Measurements from ENCODE around the gene RRAS2.

DNA sequence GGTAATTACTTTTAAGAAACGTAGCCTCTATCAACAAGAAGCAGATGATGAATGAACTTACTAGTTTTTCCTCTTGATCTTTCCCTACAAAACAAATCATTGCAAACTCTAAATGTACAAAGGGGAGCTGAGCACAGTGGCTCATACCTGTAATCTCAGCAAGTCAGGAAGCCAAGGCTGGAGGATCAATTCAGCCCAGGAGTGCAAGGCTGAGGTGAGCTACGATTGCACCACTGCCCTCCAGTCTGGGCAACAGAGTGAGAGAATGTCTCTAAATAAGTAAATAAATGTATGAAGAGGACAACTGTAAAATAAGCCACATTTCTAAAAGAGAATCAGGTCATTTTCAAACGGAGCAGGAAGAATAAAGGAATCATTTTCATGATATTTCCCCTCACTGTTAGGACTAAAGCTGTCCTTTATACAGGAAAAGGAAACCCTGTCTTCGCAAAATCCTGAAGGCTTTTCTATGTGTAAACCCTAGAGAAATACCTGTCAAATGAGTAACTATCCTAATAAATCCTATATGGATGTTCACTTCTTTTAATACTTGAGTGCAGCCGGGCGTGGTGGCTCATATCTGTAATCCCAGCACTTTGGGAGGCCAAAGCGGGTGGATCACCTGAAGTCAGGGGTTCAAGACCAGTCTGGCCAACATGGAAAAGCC lies 41.2 kb downstream of the RRAS2 start:
- TF ChIP-seq YY1 (IDR thresholded peaks at IDR 0.05; ENCODE audit: insufficient read depth, insufficient read length) (no peak), ZNF274 (IDR thresholded peaks at IDR 0.05; ENCODE audit: low read depth, low read length) (no peak), SUZ12 (IDR thresholded peaks at IDR 0.05; ENCODE audit: extremely low read depth, insufficient read depth, insufficient read length) (no peak)

Measured in NT2/D1 (cell line).